ENCODE data around the gene ATP5F1C.
"Not testable (repeated sequence)": the region's sequence is repeated elsewhere in the genome, so short reads cannot be mapped to it uniquely, and the experiment has no call there.

Gene ATP5F1C

DNA sequence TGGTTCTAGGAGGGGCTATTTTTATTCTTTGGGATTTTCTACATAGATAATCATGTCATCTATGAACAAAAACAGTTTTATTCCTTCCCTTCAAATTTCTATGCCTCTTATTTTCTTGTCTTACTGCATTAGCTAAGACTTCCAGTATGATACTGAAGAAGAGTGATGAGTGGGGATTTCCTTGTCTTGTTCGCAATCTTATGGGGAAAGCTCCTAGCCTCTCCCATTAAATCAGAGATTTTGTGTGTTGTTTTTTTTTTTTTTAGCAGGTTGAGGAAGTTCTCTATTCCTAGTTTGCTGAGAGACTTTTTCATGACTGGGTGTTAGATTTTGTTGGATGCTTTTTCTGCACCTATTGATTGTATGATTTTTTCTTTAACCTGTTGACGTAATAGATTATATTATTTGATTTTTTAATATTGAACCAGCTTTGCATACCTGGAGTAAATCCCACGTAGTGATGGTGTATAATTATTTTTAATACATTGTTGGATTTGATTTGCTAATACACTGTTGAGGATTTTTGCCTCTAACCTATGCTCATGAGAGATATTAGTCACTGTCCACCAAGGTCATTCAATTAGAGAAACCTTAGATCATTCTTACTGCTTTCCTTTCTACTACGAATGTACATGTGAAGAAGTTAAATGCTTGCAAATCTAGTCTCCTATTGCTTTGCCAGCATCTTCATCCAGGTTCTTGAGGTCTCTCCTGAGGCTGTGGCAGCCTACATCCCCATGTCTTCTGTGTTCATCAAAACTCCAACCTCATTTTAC is 6.5 kb downstream of the ATP5F1C start:
- DNase-seq (ENCODE audit: low read depth): no peak

DNA sequence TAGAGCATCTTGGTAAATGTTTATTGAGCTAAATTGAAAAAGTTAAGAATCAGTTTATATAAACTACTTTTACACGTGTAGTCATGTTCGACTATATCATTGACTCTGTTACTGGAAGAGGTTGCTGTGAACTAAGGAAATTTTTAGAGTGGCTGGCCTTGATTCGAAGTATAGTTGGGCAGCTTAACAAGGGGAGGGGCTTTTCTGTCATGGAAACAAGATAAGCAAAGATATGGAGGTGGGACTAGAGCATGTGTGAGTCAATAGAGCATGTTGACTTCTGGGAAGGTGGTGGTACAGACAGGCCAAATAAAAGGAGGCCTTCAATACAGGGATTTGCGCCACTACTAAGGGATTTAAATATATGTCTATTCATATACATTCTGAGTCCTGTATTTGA is 7.6 kb downstream of the ATP5F1C start:
- DNase-seq (ENCODE audit: low read depth): no peak

DNA sequence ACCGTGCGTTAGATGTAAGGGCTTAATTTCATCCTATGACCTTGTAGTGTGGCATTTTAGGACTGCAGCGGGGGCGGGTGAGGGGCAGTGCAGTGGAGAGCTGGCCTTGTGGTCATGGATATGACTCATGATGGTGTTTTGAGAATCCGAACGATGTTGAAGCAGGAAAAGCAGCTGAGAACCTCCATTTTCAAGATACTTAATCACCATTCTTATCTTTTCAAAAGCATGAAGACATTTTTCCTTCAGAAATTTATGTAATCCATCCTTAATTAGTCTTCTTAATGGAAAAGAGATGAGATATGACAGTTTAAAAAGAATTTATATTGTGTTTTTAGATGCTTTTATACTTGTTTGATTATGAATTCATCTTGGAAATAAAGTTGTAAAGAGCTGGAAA is 9.6 kb downstream of the ATP5F1C start:
- no peak for DNase-seq (ENCODE audit: low read depth)

DNA sequence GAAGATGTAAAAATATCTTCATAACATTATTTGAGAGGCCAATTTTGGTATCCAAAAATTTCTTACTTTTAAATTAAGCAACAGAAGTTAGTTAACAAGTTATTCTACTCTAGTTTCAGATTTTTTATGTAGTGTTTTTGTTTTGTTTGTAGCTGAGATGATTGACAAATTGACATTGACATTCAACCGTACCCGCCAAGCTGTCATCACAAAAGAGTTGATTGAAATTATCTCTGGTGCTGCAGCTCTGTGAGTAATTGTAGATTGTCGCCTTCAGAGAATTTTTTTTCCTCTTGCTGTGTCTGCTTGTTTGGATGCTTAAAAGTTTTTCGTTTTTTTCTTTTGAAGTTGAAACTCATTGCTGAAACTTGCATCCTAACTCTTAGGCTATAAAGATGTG is 14.6 kb downstream of the ATP5F1C start:
- DNase-seq (ENCODE audit: low read depth): no peak

DNA sequence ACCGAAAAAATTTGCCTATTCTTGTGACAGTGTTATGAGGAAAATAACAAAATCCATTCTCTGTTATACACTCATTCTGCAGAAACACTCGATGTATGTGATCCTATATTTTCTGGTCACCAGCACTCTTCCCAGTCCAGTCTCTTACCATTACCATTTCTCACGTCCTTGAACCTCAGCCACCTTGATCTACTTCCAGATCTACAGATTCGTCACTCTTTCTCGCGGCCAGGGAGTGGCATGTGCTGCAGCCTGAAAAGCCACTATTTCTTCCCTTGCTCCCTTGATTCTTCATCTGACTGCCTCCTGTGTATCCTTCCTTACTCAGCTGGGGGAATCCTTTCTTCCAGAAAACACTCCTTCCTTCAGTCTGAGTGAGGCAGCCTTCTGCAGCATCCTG is 16.2 kb downstream of the ATP5F1C start:
- DNase-seq (ENCODE audit: low read depth): no peak

DNA sequence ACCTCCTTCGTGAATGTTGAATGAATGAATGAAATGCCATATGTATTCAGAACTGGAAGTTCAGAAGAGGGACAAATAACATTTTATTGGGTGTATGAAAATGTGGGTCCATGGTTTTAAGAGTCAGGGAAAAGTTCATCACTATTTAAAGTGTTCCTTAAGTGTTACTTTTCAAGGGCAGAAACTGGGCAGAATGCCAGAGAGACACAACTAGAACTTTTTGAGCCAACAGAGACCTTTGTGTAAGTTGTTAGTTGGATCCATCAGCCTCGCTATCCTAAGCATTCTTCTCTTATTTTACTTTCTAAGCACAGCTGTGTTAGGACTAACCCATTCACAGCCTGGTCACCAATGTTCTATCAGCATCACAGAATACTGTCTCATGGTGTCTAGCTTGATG is 16.8 kb downstream of the ATP5F1C start:
- no peak for DNase-seq (ENCODE audit: low read depth)

DNA sequence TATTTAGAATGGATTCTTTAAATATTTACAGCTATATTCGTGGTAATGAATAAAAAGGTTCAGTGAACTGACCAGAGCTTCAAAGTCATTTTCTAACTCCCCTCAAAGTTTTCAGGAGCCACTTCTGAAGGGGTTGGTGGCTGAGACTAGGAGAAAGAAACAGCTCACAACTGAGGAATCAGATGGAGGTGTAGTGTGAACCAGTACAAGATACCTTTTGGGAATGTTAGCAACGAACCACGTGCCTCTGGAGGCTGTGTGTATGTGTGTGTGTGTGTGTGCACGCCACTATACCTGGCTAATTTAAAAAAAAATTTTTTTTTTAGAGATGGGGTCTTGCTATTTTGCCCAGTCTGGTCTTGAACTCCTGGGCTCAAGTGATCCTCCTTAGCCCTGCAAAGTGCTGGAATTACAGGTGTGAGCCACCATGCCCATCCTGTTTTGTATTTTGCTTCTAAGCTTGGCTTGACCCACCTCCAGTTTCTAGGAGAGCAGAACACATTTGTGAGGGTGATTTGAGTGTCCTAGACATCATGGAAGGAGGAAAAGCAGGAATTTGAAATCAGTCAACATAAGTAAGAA is 20.8 kb downstream of the ATP5F1C start:
- DNase-seq (ENCODE audit: low read depth): no peak

DNA sequence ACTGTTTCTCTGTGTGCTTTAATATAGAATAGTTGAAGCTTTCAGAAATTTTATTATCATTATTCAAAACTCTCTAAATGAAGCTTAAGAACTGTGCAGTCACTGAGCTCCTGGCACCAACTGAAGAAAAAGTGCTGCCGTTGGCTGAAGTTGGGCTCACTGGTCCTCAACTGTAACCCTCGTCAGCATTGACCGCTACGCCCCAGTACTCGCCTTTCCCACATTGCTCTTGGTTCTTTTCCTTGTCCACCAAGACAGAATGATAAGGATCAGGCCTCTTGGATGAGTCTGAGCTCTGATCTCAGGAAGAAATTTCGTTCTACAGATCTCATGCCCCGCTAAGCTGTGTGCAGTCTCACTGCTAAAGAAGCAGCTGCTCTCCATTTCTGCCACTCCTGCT is 22.5 kb downstream of the ATP5F1C start:
- no peak for DNase-seq (ENCODE audit: low read depth)

DNA sequence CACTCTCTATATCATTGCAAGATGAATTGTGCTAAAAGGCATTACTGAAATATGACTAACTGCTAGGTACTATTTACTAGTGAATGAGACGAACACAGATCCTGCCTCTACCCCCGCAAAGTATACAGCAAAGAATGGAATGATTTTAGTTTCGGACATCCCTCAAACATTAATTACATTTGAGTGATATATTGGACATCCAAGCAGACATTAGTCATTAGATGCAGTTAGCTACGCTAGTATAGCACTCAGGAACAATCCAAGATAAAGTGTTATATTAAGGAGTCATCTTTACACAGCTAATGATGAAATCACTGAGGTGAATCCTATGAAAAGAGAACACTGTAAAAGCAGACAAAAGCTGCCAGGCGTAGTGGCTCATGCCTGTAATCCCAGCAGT is 23.0 kb downstream of the ATP5F1C start:
- DNase-seq (ENCODE audit: low read depth): no peak

DNA sequence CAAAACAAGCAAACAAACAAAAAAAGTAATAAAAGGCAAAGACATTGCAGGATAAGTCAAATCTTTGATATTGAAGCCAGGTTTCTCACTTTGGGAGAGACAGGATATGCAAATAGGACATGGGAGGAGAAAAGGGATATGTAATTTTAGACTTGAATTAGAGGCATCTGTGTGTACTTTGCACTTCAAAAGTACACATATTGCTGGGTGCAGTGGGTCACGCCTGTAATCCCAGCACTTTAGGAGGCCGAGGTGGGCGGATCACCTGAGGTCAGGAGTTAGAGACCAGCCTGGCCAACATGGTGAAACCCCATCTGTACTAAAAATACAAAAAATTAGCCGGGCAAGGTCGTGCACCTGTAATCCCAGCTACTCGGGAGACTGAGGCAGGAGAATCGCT is 23.8 kb downstream of the ATP5F1C start:
- not testable (repeated sequence) for DNase-seq (ENCODE audit: low read depth)

DNA sequence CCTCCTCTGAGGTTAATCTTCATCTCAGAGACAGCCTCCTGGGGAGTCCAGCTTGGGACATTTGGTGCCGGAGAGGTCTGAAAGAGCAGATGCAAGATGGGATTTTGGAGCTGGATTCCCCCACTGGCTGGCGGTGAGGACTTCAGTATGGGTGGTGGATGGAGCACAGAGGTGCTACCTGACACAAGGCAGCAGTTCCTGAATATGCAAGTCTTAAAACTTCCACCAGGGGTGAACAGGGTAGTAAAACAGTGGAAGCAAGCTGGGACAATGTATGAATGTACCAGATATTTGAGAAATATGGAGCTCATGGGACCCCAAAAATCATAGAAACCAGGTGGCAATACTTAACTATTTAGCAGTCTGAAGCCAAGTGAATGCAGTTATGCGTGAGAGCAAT is 25.5 kb downstream of the ATP5F1C start:
- no peak for DNase-seq (ENCODE audit: low read depth)

DNA sequence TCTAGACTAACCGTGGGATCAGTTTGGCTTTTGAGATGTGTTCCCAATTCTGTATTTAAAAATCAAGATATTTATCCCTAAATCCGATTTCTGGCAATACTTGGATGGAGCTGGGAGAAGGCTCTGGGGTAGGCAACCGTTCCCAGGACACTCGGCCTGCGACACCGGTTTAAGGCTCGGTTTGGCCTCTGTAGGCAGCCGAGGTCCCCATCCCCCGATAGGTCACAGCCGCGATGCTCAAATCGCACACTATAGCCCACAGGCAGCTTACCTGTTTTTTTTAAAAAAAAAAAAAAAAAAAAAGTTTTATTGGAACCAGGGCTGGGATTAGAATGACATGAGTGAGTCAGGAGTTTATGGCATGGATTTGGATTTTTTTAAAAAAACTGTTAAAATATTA is 29.6 kb downstream of the ATP5F1C start:
- no peak for DNase-seq (ENCODE audit: low read depth)

DNA sequence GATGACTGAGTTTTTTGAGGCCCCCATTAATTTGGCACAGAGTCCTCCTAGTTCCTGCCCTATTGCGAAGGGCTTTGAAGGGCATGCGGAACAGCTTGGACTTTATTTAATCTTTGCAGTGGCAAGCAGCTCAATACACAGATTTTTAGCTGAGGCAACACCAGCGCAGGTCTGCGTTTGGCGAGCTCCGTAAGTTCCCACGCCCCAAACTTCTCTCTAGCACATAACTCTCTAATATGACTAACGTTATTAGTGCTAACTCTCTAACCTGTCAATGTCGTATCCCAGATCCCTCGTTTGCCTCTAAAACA is 30.0 kb downstream of the ATP5F1C start:
- DNase-seq (ENCODE audit: low read depth): no peak

DNA sequence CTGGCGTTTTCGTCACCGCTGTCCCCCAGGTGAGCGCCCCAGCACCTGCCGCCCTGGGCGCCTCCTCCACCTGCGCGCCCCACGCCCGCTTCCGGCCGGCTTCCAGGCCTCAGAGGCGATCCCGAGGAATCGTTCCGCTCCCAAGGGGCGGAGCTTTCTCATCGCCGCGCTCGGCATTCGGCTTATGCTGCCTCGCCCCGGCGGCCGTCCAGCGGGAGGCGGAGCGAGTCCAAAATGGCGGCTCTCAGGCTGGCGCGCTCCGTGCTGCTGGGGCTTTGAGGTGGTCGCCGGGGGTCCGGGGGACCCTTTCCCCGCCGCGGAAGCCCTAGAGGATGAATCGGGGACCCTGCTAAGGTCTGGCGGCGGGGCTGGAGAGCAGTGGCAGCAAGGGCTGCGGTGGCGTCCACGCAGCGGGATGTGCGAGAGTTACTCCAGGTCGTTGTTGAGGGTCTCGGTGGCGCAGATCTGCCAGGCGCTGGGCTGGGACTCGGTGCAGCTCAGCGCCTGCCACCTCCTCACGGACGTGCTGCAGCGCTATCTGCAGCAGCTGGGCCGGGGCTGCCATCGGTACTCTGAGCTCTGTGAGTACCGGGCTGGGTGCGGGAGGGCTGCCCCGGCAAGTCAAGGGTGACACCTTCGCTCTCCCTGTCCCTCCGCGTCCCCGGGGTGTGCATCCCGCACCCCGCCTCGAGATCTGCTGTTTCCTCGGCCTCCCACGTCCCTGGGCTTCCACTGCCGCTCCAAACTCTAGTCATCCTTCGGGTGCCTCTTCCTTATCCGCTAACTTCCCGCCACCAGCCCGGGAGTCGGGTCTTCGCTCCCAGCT is 30.5 kb downstream of the ATP5F1C start, which contains the start of gene TAF3:
Gene TAF3 (plus strand): TSS at position 211 of the 826 bp plus-strand sequence. CDS start 205 bp downstream, at position 416.
- DNase-seq (ENCODE audit: low read depth): peak; percentile 89

DNA sequence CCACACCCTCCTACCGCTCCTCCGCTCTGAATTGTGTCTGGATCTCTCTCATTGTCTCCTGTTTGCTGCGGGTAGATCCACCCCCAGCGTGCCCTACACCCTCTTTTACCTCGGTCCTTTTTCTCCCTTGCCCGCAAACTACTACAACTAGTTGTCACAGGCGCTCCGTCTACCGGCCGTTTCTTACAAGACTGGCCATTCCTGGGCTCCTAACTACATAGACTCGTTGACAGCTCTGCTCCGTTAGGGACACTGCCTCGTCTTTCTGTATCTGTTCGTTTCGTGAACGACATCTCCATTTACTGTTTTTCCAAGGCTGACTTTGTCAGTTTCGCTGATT is 31.1 kb downstream of the ATP5F1C start:
- DNase-seq (ENCODE audit: low read depth): no peak

DNA sequence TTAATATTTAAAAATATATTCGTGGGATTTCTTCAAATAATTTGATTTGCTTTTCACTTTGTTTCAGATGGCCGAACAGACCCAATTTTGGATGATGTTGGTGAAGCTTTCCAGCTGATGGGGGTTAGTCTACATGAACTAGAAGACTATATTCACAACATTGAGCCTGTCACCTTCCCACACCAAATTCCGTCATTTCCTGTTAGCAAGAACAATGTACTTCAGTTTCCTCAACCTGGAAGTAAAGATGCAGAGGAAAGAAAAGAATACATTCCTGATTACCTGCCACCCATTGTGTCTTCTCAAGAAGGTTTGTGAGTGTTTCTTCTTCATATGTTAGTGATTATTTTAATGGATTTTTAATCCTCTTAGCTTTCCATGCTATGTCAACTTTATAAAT is 36.3 kb downstream of the ATP5F1C start:
- no peak for DNase-seq (ENCODE audit: low read depth)

DNA sequence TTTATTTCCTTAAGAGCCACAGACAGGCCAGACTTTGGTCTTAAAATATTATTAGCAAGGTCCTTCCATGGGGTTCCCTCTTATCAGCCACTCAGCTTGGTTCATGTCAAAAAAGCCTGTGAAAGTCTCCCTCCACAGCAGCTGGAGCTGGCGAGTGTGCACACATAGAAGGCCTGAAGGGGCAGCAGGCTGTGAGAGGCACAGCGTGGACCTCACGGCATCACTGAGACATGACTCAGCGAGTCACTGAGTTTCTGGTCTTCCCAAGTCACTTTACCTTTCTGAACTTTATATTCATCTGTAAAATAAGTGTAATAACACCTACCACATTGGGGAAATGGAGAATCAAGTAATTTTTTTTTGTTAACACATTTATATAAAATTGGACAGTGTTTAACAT is 39.0 kb downstream of the ATP5F1C start:
- no peak for DNase-seq (ENCODE audit: low read depth)

DNA sequence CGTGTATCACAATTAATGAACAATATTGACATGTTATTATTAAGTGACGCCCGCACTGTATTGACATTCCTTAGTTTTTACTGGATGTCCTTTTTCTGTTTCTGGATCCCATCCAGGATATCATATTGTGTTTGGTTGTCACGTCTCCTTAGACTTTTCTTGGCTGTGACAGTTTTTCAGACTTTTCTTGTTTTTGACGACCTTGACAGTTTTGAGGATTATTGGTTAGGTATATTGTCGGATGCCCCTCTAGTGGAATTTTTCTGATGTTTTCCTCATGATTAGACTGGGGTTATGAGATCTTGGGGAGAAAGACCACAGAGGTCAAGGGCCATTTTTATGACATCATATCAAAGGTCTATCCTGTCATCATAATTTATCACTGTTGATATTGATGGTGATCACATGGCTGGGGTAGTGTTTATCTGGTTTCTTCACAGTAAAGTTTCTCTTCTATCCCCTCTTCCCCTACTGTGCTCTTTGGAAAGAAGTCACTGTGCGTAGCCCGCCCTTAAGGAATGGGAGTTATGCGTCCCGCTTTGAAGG is 41.4 kb downstream of the ATP5F1C start:
- no peak for DNase-seq (ENCODE audit: low read depth)

DNA sequence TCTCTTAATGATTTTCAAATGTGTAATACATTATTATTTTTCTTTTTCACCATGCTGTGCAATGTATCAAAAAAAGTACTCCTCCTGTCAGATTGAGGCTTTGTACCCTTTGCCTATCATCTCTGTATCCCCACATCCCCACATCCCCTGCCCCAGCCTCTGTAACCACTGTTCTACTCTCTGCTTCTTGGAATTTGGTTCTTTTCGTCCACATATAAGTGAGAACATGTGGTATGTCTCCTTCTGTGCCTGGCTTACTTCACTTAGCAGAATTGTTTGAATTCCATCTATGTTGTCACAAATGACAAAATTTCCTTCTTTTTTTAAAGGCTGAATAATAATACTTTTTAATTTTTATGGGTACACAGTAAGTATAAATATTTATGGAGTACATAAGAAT is 44.1 kb downstream of the ATP5F1C start:
- no peak for DNase-seq (ENCODE audit: low read depth)

DNA sequence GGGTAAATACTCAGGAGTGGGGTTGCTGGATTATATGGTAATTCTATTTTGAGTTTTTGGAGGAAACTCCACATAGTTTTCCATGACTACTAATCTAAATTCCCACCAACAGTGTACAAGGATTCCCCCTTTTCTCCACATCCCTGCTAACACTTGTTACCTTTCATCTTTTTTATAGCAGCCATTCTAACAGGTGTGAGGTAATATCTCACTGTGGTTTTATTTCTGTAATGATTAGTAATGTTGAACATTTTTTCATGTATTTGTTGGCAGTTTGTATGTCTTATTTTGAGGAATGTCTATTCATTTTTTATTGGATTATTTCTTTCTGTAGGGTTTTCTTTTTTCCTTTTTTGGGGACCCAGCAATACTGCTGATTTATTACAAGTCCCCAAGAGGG is 45.2 kb downstream of the ATP5F1C start:
- no peak for DNase-seq (ENCODE audit: low read depth)

DNA sequence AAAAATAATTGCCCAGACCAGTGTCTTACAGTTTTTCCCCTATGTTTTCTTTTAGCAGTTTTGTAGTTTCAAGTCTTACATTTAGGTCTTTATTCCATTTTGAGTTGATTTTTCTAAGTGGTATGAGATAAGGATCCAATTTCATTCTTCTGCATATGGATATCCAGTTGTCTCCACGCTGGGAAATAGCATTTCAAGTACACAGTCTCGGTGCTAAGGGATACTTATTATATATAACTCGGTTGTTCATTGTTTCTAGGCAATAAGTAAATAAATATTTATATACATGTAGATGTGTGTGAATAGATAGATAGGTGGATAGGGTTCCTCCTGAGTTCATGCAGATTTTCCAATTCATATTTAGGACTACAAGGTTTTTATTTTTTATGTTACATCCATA is 46.3 kb downstream of the ATP5F1C start:
- DNase-seq (ENCODE audit: low read depth): no peak

DNA sequence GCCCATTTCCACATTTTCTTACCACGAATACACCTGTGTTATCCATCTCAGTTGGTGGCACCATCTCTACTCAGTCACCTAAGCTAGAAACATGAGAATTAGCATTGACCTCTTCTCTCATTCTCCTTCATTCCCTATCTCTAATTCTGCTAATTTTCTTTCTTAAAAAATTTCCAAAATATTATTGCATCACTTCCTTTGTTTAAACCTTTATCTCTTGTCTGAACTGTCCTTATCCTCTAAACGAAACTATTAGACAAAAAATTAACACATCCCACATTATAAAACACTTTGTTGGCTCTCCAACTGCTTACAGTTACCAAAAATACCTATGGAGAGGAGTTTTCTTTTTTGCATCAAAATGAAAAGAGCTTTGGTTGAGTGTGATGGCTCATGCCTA is 48.6 kb downstream of the ATP5F1C start:
- DNase-seq (ENCODE audit: low read depth): no peak

DNA sequence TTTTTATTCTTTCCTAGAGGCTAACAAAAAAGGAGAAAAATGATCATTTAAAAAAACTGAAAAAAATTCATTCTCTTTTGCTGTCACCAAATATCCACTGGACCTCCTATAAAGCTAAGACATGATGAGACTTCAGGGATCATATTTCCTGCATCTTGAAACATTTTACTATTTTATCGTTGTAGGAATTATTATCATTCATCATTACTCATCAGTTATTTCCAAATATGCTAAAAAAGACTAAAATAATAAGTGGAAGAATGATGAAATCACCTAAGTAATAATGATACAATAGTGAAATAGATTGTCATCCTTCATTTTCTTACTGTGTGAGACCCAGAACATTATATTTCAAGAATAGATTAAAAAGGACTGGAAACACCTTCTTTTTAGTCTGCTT is 58.6 kb downstream of the ATP5F1C start:
- no peak for DNase-seq (ENCODE audit: low read depth)
